Measurements from ENCODE around the gene ANKRD6. TPM values are rescaled to one million over a fixed set of nuclear protein-coding genes. Genes with fewer than 3 reads are reported as not detected.

Gene ANKRD6
- total and polyA plus RNA-seq, 2 experiments from 2014 or later: 9.3 to 20.9 TPM

DNA sequence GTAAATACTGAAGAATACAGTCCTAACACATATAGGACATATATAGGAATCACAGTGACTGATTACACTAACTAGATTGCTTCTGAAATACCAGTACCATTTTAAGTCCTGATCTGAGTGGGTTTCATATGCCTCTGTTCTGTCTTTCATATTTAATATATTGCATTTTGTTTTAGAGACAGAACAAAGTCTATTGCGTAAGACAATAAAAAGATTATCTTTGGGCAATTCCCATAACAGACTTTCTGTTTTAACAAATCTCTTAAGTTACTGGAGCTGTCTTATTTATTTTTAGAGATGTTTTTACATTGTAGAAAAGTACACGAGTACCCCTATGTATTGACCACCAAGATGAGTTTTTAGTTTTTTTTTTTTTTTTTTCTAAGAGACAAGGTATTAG, 29.6 kb downstream of the ANKRD6 start:
- no peak overlapping the region for H3K4me2 ChIP-seq
- DNase-seq (ENCODE audit: low spot score): no peak
- WGBS (ENCODE audit: low lambda C conversion rate, missing lambda C conversion rate): 84% methylated on average over 2 of the region's 2 CpGs

DNA sequence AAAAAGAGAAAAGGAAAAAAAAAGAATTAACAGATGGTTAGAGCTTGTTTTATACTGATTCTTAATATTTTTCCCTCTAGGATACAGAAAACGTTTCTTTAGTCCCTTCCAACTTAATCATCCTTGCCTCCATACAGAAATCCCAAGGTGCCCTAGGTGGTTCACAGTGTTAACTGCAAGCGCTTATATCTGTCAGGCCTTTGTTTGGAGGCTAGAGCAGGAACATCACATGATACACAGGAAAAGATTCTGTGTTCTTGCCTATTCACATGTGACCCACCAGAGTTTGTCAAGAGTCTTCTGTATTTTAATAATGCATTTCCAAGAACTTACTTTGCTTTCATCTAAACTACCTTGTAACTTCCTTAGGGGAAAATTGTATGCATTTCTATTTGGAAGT, 31.3 kb downstream of the ANKRD6 start:
- Histone ChIP-seq H3K9me2 (replicated peaks; ENCODE audit: insufficient read depth) (no peaks in the 10 kb centered on the region), H3K36me3 (replicated peaks; ENCODE audit: insufficient read depth, low read depth) (no peaks in the 10 kb centered on the region), H3K9me3 (ENCODE audit: low read depth) (no peaks in the 10 kb centered on the region), H3K4me2 (no peak overlapping the region), H3K4me3 (no peak overlapping the region), H3K27me3 (no peaks in the 10 kb centered on the region), H4K20me1 (ENCODE audit: insufficient read depth, poor library complexity, severe bottlenecking) (no peaks in the 10 kb centered on the region), H2AFZ (no peak overlapping the region), H3K79me2 (no peaks in the 10 kb centered on the region), H3K4me1 (ENCODE audit: insufficient read depth) (peaks cover 8% of the 10 kb centered on the region), H3K27ac (no peak overlapping the region)
- DNase-seq (ENCODE audit: low spot score): no peak
- 84% methylated on average over 2 of the region's 2 CpGs for WGBS (ENCODE audit: low lambda C conversion rate, missing lambda C conversion rate)
- TF ChIP-seq EZH2 (IDR thresholded peaks at IDR 0.05; ENCODE audit: borderline replicate concordance) (no peak), EZH2phosphoT487 (IDR thresholded peaks at IDR 0.05; ENCODE audit: low read depth, severe bottlenecking, unreplicated experiment) (no peak)

More for the DNA sequence above, 29.6 kb downstream of the ANKRD6 start:
- Histone ChIP-seq H3K4me3 (no peak overlapping the region), H3K36me3 (replicated peaks; ENCODE audit: insufficient read depth, low read depth) (no peaks in the 10 kb centered on the region), H3K27me3 (no peaks in the 10 kb centered on the region), H3K4me1 (ENCODE audit: insufficient read depth) (peaks cover 4% of the 10 kb centered on the region), H4K20me1 (ENCODE audit: insufficient read depth, poor library complexity, severe bottlenecking) (no peaks in the 10 kb centered on the region), H3K9me3 (ENCODE audit: low read depth) (no peaks in the 10 kb centered on the region), H2AFZ (no peak overlapping the region), H3K9me2 (replicated peaks; ENCODE audit: insufficient read depth) (no peaks in the 10 kb centered on the region), H3K79me2 (peaks cover 4% of the 10 kb centered on the region), H3K27ac (no peak overlapping the region)
- TF ChIP-seq, protein P1, sequence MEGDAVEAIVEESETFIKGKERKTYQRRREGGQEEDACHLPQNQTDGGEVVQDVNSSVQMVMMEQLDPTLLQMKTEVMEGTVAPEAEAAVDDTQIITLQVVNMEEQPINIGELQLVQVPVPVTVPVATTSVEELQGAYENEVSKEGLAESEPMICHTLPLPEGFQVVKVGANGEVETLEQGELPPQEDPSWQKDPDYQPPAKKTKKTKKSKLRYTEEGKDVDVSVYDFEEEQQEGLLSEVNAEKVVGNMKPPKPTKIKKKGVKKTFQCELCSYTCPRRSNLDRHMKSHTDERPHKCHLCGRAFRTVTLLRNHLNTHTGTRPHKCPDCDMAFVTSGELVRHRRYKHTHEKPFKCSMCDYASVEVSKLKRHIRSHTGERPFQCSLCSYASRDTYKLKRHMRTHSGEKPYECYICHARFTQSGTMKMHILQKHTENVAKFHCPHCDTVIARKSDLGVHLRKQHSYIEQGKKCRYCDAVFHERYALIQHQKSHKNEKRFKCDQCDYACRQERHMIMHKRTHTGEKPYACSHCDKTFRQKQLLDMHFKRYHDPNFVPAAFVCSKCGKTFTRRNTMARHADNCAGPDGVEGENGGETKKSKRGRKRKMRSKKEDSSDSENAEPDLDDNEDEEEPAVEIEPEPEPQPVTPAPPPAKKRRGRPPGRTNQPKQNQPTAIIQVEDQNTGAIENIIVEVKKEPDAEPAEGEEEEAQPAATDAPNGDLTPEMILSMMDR (IDR thresholded peaks at IDR 0.05; ENCODE audit: poor library complexity): no peak
- TF ChIP-seq EZH2 (IDR thresholded peaks at IDR 0.05; ENCODE audit: borderline replicate concordance) (no peak), EZH2phosphoT487 (IDR thresholded peaks at IDR 0.05; ENCODE audit: low read depth, severe bottlenecking, unreplicated experiment) (no peak)

DNA sequence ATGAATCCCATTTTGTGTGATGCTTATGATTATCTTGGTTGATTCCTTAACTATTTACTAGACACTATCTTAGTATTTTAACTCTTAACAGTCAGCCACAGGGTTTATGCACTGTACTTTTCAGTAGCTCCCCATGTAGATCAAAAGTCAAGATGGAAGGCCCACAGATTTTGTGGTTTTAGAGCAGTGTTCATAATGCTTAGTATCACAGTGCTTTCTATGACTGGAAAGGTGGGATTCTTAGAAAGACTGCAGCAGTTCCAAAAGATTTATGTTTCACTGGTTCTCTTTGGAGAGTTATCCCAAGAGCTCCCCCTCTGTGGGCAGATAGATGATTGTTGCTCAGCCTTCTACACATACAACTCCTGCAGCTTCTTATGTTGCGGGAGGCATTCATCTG, 34.5 kb downstream of the ANKRD6 start:
- no peaks in the 10 kb centered on the region for H3K27me3 ChIP-seq
- no peaks in the 10 kb centered on the region for H3K79me2 ChIP-seq
- no peak for TF ChIP-seq EZH2phosphoT487 (IDR thresholded peaks at IDR 0.05; ENCODE audit: low read depth, severe bottlenecking, unreplicated experiment)
- TF ChIP-seq EZH2 (IDR thresholded peaks at IDR 0.05; ENCODE audit: borderline replicate concordance): no peak
- TF ChIP-seq, protein P1 (IDR thresholded peaks at IDR 0.05; ENCODE audit: poor library complexity): no peak
- no peak for DNase-seq (ENCODE audit: low spot score)
- H3K9me2 ChIP-seq (replicated peaks; ENCODE audit: insufficient read depth): no peaks in the 10 kb centered on the region
- H4K20me1 ChIP-seq (ENCODE audit: insufficient read depth, poor library complexity, severe bottlenecking): no peaks in the 10 kb centered on the region
- no peaks in the 10 kb centered on the region for H3K36me3 ChIP-seq (replicated peaks; ENCODE audit: insufficient read depth, low read depth)
- H2AFZ ChIP-seq: no peak overlapping the region
- no peak overlapping the region for H3K4me2 ChIP-seq
- H3K4me3 ChIP-seq: no peak overlapping the region
- 89% methylated on average over 1 of the region's 1 CpG for WGBS (ENCODE audit: low lambda C conversion rate, missing lambda C conversion rate)
- peaks cover 8% of the 10 kb centered on the region for H3K4me1 ChIP-seq (ENCODE audit: insufficient read depth)
- H3K27ac ChIP-seq: no peak overlapping the region
- no peaks in the 10 kb centered on the region for H3K9me3 ChIP-seq (ENCODE audit: low read depth)

DNA sequence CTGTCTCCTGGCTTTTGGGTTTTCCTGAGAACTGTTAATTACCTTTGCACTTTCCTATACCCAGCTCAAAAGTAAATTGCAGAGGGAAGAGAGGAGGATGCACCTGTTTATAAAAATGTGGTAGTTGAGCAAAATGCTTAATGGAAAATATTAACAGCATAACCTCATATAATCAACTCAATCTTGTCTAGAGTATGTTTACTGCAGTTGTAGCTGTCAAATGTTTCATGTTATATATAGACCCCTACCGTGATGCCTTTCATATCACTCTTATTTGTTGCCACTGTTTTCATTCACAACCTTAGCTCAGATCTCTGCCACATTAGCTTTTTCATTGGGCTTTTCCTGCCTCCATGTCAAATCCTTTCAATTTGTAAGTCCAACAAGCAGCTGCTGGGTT, 36.0 kb downstream of the ANKRD6 start:
- TF ChIP-seq EZH2phosphoT487 (IDR thresholded peaks at IDR 0.05; ENCODE audit: low read depth, severe bottlenecking, unreplicated experiment): no peak
- TF ChIP-seq, protein P1 (IDR thresholded peaks at IDR 0.05; ENCODE audit: poor library complexity): no peak
- no peak for TF ChIP-seq EZH2 (IDR thresholded peaks at IDR 0.05; ENCODE audit: borderline replicate concordance)
- Histone ChIP-seq H2AFZ (no peak overlapping the region), H3K79me2 (no peaks in the 10 kb centered on the region), H3K36me3 (replicated peaks; ENCODE audit: insufficient read depth, low read depth) (no peaks in the 10 kb centered on the region), H3K27ac (no peak overlapping the region), H3K4me2 (no peak overlapping the region), H3K27me3 (no peaks in the 10 kb centered on the region), H3K9me2 (replicated peaks; ENCODE audit: insufficient read depth) (no peaks in the 10 kb centered on the region), H4K20me1 (ENCODE audit: insufficient read depth, poor library complexity, severe bottlenecking) (no peaks in the 10 kb centered on the region), H3K4me3 (no peak overlapping the region), H3K4me1 (ENCODE audit: insufficient read depth) (peaks cover 8% of the 10 kb centered on the region), H3K9me3 (ENCODE audit: low read depth) (no peaks in the 10 kb centered on the region)
- DNase-seq (ENCODE audit: low spot score): no peak
- WGBS (ENCODE audit: low lambda C conversion rate, missing lambda C conversion rate): 84% methylated on average over 1 of the region's 1 CpG
